Adrenal gland (tissue), 12 donors: ENCODE measurements around the gene DGKG. TPM values are rescaled to one million over a fixed set of nuclear protein-coding genes. Genes with fewer than 3 reads are reported as not detected.

Experiments
- DNase-seq, 7 donors: peaks; one replicate each; pipeline ENCODE4 v3.0.0-alpha.2; 2019 to 2020
- H3K27ac ChIP-seq, 5 donors: fragments of 200-600 bp; sonication (generic) in 4 of 5; 1 replicate in 3 of 5; 2 replicates in 2 of 5; pipeline versions ENCODE4 v1.5.1 to v1.8.0; 2016 to 2020; ENCODE audit warnings: mild to moderate bottlenecking in 1 of 5
- H3K27me3 ChIP-seq: fragments of 200-600 bp; 2 replicates; pipeline ENCODE4 v1.8.0; 2021
- H3K36me3 ChIP-seq, 2 donors: fragments of 200-600 bp; replicated peaks in 1 of 2; 1 replicate in 1 of 2; 2 replicates in 1 of 2; pipeline versions ENCODE4 v1.5.1 to v1.8.0; 2018 to 2022
- H3K4me1 ChIP-seq, 2 donors: fragments of 200-600 bp; replicated peaks in 1 of 2; 1 replicate in 1 of 2; 2 replicates in 1 of 2; pipeline versions ENCODE4 v1.5.1 to v1.8.0; 2018 to 2021
- H3K4me3 ChIP-seq, 4 donors: fragments of 200-600 bp; sonication (generic) in 3 of 4; one replicate each; pipeline ENCODE4 v1.5.1; 2016 to 2018
- H3K9me3 ChIP-seq, 3 donors: fragments of 200-600 bp; sonication (generic) in 1 of 3; replicated peaks in 1 of 3; 1 replicate in 2 of 3; 2 replicates in 1 of 3; pipeline versions ENCODE4 v1.5.1 to v1.8.0; 2016 to 2021
- POLR2A ChIP-seq, 2 donors: fragments of 450-650 bp; IDR thresholded peaks; one replicate each; pipeline ENCODE4 v1.6.1; 2017; ENCODE audit warnings: antibody characterized with exemption in 2 of 2, mild to moderate bottlenecking in 2 of 2, moderate library complexity in 1 of 2
- WGBS, 4 donors: extraction: QIAGEN DNeasy Blood & Tissue Kit in 2 of 4; methylation state at CpG; one replicate each; pipeline versions ENCODE4 v1.1.5 to v1.1.7; 2013 to 2017; 5-methylcytosine and 5-hydroxymethylcytosine counted together
- intact Hi-C, 2 donors: fragments of 100-400 bp; cut with DNase I; formaldehyde crosslinking; loops; one replicate each; pipeline versions ENCODE4 v1.14.1 to v1.15.0; 2022 to 2023
- polyA plus RNA-seq, 3 donors: library from polyadenylated mRNA; stranded (reverse); fragments of 200-250 nt in 2 of 3; fragments of 350-450 nt in 1 of 3; fragmentation: Illumina TruSeq in 1 of 3; extraction: RNeasy Lipid Tissue Mini Kit (QIAGEN cat#74804) in 1 of 3; gene quantifications; one replicate each; pipeline ENCODE4 v1.2.3, GENCODE V29; 2013 to 2014
- total RNA-seq, 9 donors: library from RNA; depleted of rRNA in 4 of 9; stranded (reverse); fragments of >200 nt in 4 of 9; fragments of 120-200 nt in 1 of 9; fragmentation: NEBNext Ultra II Directional in 1 of 9; extraction: Animal tissue kit (Norgen Biotek cat#: 25700) in 1 of 9; gene quantifications; one replicate each; pipeline versions ENCODE4 v1.1.0 to v1.2.4, GENCODE V29; 2013 to 2023
- TF ChIP-seq, protein P1 (sequence below), 6 experiments: fragments of 450-650 bp in 4 of 6; fragments of 200-600 bp in 2 of 6; sonication (generic) in 1 of 6; IDR thresholded peaks; 1 replicate in 5 of 6; 2 replicates in 1 of 6; pipeline versions ENCODE4 v1.5.1 to v1.8.0; 2016 to 2021; ENCODE audit warnings: antibody characterized with exemption in 6 of 6, mild to moderate bottlenecking in 2 of 6, moderate library complexity in 1 of 6
- donor health status: healthy with polysubstance abuse.
- donor health status: Bipolar disorder and iron deficiency.
- donor health status: DM: yes; HTN: yes; CAD: no.
- donor health status: DM: no; HTN: no; CAD: no.
- donor health status: DM: no; HTN: no; CAD: no.
- donor health status: DM: yes; HTN: yes; CAD: no.

Gene DGKG
- total and polyA plus RNA-seq, 12 donors = 2.9 to 43.7 (median 28.3) TPM

DNA sequence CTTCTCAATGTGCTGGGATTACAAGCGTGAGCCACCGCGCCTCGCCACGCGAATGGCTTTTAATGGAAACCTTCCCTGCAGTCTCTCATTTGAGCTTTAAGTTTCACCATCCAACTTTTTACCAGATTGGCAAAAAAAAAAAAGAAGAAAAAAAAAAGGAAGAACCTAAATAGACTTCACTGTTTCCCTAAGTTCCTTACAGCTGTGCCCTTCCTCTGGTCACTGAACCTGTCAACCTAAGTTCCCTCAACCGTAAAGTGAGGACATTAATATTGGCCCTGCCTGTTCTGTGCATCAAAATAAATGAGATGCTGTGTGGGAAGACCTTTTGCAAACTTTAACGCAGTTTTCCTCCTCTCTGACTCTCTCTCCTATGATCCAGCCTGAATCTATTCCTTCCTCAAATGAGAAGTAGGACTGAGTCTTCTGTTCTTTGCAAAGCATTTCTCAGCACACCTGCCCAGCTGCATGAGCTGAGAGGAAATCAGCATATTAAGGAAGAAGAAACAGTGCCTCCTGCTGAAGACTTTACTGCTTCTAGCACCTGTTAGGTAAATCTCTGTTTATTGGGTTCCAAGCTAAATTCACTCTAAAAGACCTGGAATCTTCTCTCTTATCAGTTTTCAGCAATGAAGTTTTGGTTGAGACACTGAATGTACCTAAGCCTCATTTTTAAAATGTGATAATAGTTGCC lies 153.6 kb downstream of the DGKG start:
- intact Hi-C loops = no loop called here
- Histone ChIP-seq H3K9me3 (no peaks in the 10 kb centered on the region), H3K27me3 (no peaks in the 10 kb centered on the region), H3K4me1 (peaks cover 20 to 43% of the 10 kb centered on the region in 2 donors), H3K36me3 (no peaks in the 10 kb centered on the region), H3K4me3 (no peak overlapping the region), H3K27ac (peak overlapping the region in 2 of 5 donors; percentile 46 to 93)
- DNase-seq = no peak
- 81 to 90% (median 85%) methylated on average over 8 of the region's 8 CpGs for WGBS, 4 donors
- TF ChIP-seq, protein P1, sequence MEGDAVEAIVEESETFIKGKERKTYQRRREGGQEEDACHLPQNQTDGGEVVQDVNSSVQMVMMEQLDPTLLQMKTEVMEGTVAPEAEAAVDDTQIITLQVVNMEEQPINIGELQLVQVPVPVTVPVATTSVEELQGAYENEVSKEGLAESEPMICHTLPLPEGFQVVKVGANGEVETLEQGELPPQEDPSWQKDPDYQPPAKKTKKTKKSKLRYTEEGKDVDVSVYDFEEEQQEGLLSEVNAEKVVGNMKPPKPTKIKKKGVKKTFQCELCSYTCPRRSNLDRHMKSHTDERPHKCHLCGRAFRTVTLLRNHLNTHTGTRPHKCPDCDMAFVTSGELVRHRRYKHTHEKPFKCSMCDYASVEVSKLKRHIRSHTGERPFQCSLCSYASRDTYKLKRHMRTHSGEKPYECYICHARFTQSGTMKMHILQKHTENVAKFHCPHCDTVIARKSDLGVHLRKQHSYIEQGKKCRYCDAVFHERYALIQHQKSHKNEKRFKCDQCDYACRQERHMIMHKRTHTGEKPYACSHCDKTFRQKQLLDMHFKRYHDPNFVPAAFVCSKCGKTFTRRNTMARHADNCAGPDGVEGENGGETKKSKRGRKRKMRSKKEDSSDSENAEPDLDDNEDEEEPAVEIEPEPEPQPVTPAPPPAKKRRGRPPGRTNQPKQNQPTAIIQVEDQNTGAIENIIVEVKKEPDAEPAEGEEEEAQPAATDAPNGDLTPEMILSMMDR (IDR thresholded peaks at IDR 0.05) = no peak
- no peak for TF ChIP-seq POLR2A (IDR thresholded peaks at IDR 0.05)

DNA sequence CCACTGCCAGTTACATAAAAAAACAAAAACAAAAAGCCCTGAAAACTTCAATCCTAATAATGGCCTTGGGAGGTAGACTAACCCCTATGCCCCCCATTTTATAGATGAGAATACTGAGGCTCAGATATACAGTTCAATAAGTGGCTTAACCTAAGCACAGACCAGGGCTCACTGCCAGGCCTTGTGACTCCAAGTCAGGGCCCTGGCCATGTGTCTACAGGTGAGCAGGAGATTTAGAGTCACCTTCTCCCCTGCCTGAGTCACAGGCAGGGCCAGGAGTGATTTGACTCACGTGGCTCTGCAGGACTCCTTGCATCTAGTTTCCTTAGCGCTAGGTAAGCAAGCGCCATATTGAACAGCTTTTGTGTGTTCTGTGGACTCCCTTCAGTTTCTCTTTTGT lies 154.5 kb downstream of the DGKG start:
- WGBS, 4 donors = 86 to 100% (median 94%) methylated on average over 3 of the region's 3 CpGs
- DNase-seq = no peak
- intact Hi-C loops = no loop called here
- TF ChIP-seq POLR2A (IDR thresholded peaks at IDR 0.05) = no peak
- TF ChIP-seq, protein P1 (IDR thresholded peaks at IDR 0.05) = no peak
- Histone ChIP-seq H3K4me3 (no peak overlapping the region), H3K27ac (peak overlapping the region in 1 of 5 donors; percentile 4), H3K27me3 (no peaks in the 10 kb centered on the region), H3K36me3 (no peaks in the 10 kb centered on the region), H3K4me1 (peaks cover 19 to 34% of the 10 kb centered on the region in 2 donors), H3K9me3 (no peaks in the 10 kb centered on the region)

DNA sequence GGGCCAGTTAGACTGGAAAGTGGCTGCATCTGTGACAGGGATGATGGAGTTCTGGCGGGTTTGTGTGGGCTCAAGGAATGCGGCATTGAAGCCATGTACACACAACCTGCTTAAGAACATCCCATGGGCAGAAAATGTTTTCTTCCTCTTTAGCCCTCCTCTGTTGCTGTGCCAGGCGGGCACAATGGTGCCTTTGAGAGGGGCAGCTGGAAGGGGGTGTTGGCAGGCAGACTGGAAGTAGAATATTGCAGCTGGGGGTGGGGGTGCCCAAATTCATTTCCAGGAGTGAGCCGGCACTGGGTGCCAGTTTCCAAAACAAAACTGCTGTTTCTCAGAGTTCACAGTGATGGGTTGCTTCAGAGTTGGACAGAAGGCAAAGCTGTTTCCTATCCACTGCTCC lies 161.3 kb downstream of the DGKG start:
- TF ChIP-seq POLR2A (IDR thresholded peaks at IDR 0.05) = no peak
- TF ChIP-seq, protein P1 (IDR thresholded peaks at IDR 0.05) = no peak
- 96 to 99% (median 98%) methylated on average over 3 to 4 of the region's 4 CpGs for WGBS, 4 donors
- DNase-seq = no peak
- intact Hi-C loops = no loop called here
- no peaks in the 10 kb centered on the region for H3K4me1 ChIP-seq
- no peak overlapping the region for H3K4me3 ChIP-seq
- no peaks in the 10 kb centered on the region for H3K27me3 ChIP-seq
- H3K27ac ChIP-seq = no peak overlapping the region
- H3K9me3 ChIP-seq = no peaks in the 10 kb centered on the region
- H3K36me3 ChIP-seq = peaks cover 0 to 5% of the 10 kb centered on the region in 2 donors

DNA sequence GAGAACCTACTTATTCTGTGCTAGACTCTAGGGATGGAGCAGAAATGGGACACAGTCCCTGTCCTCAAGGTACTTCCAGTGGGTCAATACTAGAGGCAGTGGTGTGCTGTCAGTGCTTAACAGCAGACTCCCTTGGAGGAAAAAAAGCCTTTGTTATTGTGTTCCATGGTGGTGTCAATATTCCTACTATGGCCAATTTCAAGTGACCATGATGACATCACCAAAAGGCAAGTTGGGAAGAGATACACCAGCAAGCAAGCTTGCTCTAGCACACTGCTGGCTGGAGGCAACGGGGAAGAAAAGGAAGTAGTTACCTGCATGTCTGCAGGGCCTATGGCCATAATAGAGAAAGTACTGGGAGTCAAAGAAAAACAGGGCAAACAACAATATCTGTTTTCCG lies 163.6 kb downstream of the DGKG start:
- no peak overlapping the region for H3K27ac ChIP-seq
- intact Hi-C loops = no loop called here
- WGBS, 4 donors = 86 to 98% (median 93%) methylated on average over 2 of the region's 2 CpGs
- H3K36me3 ChIP-seq = peaks cover 0 to 5% of the 10 kb centered on the region in 2 donors
- no peaks in the 10 kb centered on the region for H3K4me1 ChIP-seq
- DNase-seq = no peak
- TF ChIP-seq, protein P1 (IDR thresholded peaks at IDR 0.05) = no peak
- no peak for TF ChIP-seq POLR2A (IDR thresholded peaks at IDR 0.05)
- no peaks in the 10 kb centered on the region for H3K9me3 ChIP-seq
- H3K27me3 ChIP-seq = no peaks in the 10 kb centered on the region
- no peak overlapping the region for H3K4me3 ChIP-seq
